Left forelimb (tissue), 1 donor: ENCODE data around the gene LCN6.
"Not testable (repeated sequence)": the region's sequence is repeated elsewhere in the genome, so short reads cannot be mapped to it uniquely, and the experiment has no call there.

Source experiments
- DNase-seq: peaks from one replicate; pipeline ENCODE4 v3.0.0-alpha.2; 2018; ENCODE audit warnings: low spot score

LCN6 gene

DNA sequence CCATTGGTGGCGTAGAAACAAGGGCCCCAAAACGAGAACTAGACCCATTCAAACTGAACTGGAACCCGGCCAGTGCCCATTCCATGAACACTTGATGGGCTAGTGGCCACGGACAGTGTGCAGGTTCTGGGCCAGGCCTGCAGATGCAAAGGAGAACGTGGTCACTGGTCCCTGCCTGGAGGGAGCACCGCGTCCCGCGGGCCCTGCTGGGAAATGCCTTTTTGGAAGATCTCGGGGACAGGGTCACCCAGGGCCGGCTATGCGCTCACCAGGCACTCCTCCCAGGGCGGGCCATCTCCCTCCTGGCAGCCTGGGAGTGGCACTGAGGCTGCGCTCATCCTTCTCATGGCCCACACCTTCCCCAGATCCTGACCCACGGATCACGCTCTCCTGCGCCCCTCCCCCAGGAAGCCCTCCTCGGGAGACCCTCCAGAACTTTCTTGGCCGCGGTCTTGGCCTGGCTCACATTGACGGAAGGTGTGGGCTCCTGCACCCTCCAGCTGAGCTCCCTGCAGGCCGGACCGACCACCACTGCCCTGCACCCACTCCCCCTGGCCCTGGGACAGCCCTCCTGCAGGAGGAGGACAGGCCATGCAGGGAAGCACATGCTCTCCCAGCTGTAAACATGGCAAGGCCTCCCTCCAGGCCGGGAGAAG lies 38.7 kb downstream of the LCN6 start:
- DNase-seq, result no peak

DNA sequence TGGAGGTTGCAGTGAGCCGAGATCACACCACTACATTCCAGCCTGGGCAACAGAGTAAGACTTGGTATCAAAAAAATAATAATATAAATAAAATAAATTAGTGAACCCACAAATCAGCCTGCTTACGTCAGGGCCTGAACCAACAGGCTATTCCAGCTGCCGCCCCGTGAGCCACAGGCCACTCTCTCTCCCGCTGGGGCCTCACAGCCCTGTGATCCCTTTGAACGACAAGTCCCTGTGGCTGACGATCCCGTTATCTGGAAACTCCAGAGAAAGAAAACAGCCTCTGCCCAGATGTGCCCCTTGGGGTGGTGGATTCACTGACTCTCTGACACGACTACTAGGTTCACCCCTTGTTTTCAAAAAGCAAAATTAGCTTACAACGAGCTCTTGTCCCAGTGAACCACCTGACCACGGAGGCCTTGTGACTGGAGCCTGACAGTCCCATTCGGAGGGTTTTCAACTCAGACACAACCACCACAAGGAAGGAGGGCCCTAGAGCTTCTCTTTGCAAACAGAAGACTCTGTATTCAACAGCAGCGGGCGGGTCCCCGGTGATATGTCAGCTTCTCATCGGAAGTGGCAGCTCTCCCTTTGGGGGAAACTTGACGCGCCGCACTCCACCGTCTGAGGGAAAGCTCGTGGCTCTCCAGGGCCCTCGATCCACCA lies 40.3 kb downstream of the LCN6 start:
- no peak for DNase-seq

DNA sequence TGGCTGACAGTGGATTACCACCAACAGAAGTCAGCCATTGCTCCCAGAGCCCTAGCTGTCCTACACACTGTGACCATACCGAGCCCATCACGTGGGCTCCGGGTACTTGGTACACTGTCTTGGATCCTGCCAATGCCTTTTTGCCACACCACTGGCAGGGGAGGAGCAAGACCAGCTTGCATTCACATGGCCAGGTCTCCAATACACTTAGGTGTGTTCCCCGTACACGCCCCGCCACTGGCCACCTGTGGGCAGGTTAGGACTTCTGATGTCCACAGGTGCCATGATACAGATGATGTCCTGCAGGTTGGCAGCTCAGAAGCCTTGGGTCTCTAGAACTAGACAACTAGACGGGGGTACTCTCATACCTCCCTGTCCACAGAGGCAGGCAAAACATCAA lies 41.3 kb downstream of the LCN6 start:
- no peak for DNase-seq

DNA sequence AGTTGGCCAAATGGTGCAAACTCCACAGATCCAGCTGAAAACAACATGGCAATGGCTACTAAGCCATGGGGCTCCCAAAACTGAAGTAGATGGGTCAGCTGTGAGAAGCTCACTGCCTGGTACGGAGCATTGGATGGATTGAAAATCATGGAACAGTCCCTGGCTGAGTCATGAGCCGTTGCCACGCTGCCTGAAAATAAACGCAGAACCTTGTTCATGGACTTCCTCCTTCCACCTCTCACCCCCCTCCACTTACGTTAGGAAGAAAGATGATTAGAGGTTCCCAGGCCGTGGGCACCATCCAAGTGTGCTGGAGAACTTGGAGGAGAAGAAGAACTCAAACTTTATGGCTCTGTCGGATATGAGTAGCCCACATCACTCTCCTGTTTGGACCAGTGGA lies 42.8 kb downstream of the LCN6 start:
- DNase-seq, result no peak

GRCh38 chr9:136704741-136705140 lies 43.6 kb downstream of the LCN6 start:
- not testable (repeated sequence) for DNase-seq

GRCh38 chr9:136703276-136703860 lies 45.0 kb downstream of the LCN6 start:
- no peak for DNase-seq

- no peak for DNase-seq
Observed at GRCh38 chr9:136701668-136702053, 46.7 kb downstream of the LCN6 start.

DNA sequence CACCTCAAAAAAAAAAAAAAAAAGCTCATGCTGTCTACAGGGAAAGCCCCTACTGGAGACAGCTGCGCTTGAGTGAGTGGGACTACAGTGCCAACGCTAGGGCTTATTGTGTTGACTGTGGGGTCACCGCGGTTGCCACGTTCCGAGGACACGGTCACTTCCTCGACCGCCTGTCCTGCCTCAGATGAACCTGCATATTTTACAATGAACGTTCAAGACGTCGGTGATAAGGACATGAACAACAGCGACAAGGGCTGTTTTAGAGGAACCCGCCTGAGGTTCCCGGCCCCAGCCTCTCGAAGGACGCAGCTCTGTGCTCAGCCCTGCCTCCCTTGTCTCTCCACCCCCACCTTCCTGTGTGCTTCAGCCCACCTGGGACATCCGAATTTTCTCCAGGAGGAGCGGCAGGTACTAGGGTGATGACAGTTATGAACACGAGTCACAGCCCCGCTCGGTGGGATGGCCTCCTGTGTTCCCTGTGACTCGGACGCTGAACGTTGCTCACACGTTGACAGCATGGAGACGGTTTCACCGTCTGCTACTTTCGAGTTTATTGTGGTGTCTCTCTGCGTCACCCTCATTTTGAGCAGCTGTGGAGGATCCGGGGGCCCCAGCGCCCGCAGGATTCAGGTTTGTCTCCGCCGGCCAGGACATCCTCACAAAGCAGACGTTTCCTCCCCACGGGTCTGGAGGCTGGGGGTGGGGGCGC lies 47.2 kb downstream of the LCN6 start:
- no peak for DNase-seq

DNA sequence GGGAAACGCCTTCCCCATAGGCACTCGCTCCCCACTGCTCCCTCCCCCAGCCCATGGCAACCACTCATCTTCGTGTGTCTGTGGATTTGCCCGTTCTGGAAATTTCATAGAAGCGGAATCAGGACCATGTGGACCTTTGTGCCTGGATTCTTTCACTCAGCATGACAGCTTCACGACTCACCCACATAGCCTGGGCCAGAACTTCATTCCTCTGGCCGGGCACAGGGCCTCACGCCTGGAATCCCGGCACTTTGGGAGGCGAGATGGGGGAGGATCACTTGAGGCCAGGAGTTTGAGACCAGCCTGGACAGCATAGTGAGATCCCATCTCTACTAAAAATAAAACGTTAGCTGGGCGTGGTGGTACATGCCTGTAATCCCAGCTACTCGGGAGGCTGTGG lies 48.0 kb downstream of the LCN6 start:
- DNase-seq, result no peak

DNA sequence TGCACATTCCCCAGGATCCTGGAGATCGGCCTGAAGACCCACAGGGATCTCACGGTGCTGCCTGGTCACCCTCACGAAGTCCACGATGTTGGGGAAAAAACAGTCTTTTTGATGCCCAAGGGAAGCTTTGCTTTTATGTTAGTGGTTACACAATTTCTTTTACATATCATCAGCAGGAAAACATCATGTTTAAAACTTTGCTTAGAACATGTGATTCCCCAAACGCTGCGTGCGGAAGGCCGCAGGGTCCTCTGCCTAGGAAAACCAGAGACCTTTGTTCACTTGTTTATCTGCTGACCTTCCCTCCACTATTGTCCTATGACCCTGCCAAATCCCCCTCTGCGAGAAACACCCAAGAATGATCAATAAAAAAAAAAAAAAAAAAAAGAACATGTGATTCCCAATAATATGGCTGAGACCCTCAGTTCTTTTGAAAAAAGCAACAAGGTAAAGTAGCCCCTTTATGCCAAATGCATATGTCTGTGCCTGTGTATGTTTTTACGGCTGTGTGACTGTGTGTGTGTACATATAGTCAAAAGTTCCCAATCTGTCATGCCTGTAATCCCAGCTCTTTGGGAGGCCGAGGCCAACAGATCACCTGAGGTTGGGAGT lies 49.6 kb downstream of the LCN6 start:
- DNase-seq, result no peak

DNA sequence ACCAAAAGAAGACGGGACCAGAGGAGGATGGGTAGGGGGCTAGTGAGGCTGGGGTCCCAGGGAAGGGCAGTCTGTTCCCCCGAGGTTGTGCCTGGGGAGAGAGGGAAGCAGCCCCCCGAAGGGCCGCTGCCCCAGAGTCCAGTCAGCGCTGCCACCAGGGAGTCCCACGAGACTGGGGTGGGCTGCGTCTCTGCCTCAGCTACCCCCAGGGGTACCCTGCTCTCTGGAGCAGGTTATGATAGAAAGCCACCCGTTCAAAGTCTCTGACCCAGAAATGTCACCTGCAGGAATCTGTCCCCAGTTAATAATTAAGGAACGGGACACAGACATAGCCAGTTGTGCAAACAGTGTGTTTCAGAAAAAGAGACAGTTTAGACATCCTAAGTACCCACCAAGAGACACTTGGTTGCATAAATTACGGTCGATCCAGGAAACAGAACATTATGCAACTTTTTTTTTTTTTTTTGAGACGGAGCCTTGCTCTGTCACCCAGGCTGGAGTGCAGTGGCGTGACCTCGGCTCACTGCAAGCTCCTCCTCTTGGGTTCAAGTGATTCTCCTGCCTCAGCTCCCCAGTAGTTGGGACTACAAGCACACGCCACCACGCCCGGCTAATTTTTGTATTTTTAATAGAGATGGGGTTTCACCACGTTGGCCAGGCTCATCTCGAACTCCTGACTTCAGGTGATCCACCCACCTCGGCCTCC lies 50.4 kb downstream of the LCN6 start:
- DNase-seq, result no peak

GRCh38 chr9:136697146-136697820 lies 51.0 kb downstream of the LCN6 start:
- DNase-seq, result no peak

DNA sequence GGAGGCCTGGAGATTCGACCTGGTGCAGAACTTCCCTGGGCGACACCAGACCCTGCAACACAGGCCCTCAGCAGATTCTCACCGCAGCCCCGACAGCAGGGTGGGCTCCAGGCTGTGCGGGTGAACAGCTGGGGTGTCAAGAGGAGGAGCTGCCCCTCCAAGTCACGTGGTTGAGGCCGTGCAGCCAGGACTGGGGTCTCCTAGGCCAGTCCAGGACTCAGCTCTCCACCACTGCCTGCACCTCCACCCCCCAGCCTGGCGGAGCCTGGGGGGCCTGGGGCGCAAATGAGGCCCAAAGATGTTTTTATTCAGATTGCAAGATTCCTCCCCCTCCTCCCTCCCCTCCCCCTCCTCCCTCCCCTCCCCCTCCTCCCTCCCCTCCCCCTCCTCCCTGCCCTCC lies 51.8 kb downstream of the LCN6 start:
- no peak for DNase-seq

GRCh38 chr9:136695955-136696354 lies 52.4 kb downstream of the LCN6 start:
- DNase-seq, result no peak

GRCh38 chr9:136695435-136695895 lies 52.9 kb downstream of the LCN6 start:
- no peak for DNase-seq

DNA sequence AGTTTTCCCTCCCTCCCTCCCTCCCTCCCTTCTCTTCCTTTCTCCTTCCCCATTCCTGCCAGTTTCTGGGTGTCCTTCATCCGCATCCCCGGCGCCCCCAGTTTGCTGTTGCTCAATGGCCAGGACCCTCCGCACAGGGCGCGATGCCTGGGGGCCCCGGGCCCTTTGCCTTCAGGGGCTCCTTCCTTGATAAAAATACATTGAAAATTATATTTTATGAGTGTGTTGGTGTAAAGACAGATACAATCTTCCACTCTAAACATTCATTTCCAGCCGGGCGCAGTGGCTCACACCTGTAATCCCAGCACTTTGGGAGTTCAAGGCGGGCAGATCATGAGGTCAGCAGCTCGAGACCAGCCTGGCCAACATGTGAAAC lies 53.5 kb downstream of the LCN6 start:
- no peak for DNase-seq

DNA sequence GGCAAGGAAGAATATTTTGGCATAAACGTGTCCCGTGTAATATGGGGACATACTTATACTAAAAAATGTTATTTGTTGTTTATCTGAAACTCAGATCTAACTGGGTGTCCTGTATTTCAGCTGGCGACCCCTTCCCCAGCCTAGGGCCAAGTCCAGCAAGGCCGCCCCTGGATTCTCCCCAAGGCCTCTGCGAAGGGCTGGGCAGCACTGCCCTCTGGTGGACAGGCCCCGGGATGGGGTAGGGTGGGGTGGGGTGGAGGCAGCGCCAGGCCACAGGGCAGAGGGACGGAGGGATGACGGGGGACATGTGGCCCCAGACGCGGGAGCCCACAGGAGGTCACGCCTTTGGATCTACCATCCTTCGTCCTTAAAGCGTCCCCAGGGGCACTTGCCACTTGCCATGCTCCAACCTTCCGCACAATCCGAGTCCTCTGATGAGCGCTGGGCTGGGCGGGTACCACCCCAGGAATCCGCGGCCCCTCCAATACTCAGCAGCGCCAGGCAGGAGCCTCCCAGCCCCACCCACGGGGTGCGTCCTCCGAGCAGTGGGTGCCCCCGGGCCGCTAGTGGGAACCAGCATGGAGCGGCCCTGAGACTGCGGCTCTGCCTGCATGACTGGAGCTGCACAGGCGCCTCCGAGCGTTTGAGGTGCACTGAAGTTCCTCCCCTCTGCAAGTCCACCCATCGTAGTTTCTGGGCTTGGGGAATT lies 54.0 kb downstream of the LCN6 start:
- no peak for DNase-seq
